ENCODE data around the gene LHPP. TPM values are rescaled to one million over a fixed set of nuclear protein-coding genes. Genes with fewer than 3 reads are reported as not detected.
A peak's percentile ranks its signal among the peaks of the same experiment; 100 is the strongest.

The LHPP gene
- polyA plus RNA-seq, 2 of the 4 experiments (the other 2 are of a cell fraction), result 14.4 to 18.6 TPM

- DNase-seq (ENCODE audit: low read depth in 1 of 2, low spot score in 1 of 2), result no peak
- TF ChIP-seq HOXB5 (CRISPR knock-in tag; IDR thresholded peaks at IDR 0.05), result no peak
- TF ChIP-seq PHF8 (IDR thresholded peaks at IDR 0.05; ENCODE audit: borderline replicate concordance, low read depth), result no peak
- no peak for TF ChIP-seq RFX5 (IDR thresholded peaks at IDR 0.05)
- TF ChIP-seq POLR2AphosphoS2 (conservative IDR thresholded peaks at IDR 0.05; ENCODE audit: low read length), result no peak
- TF ChIP-seq HOXB13 (CRISPR knock-in tag; IDR thresholded peaks at IDR 0.05; ENCODE audit: low read depth), result no peak
- no peak for FAIRE-seq
Measured at GRCh38 chr10:124448696-124449169, 12.9 kb upstream of the LHPP start.

GRCh38 chr10:124449170-124450011 is 12.2 kb upstream of the LHPP start:
- DNase-seq (ENCODE audit: low read depth in 1 of 2, low spot score in 1 of 2) (no peak), FAIRE-seq (no peak), ATAC-seq (peak; percentile 31 to 56; a peak in 5 of 6 replicates)
- ChIA-PET CTCF (interaction anchor here (1.4 kb wide), 1 partner anchor 15 kb away, joined by 4 read pairs; no protein-coding TSS in a partner anchor), POLR2A (interaction anchor here (1.1 kb wide), 1 partner anchor 30 kb away, joined by 3 read pairs; the partner anchor contains the start of gene OAT)
- H3K9me3 ChIP-seq, result no peaks in the 10 kb centered on the region
- H3K4me3 ChIP-seq, result peak overlapping the region; percentile 50
- H3K4me2 ChIP-seq, result peak overlapping the region; percentile 98
- 11% methylated on average over 41 of the region's 59 CpGs for WGBS (ENCODE audit: missing lambda C conversion rate)
- peak overlapping the region; percentile 13 to 36; a peak in 2 of 6 replicates for H3K27ac ChIP-seq
- 0 out of 2 replicates have a peak, but pooled peaks have one; percentile 23 for TF ChIP-seq MAX (IDR thresholded peaks at IDR 0.05)
- TF ChIP-seq JUN (IDR thresholded peaks at IDR 0.05), result no peak
- TF ChIP-seq HDAC2 (IDR thresholded peaks at IDR 0.05), result 0 out of 2 replicates have a peak, but pooled peaks have one; percentile 15
- H3K4me1 ChIP-seq, result peaks cover 14% of the 10 kb centered on the region

More at GRCh38 chr10:124448696-124449169, 12.9 kb upstream of the LHPP start:
- Histone ChIP-seq H3K4me3 (peak overlapping the region; percentile 50), H3K4me1 (peaks cover 14% of the 10 kb centered on the region), H3K27ac (no peak overlapping the region), H3K9me3 (no peaks in the 10 kb centered on the region), H3K4me2 (peak overlapping the region; percentile 98)
- 22% methylated on average over 21 of the region's 26 CpGs for WGBS (ENCODE audit: missing lambda C conversion rate)
- POLR2A ChIA-PET, result interaction anchor here (1.1 kb wide), 1 partner anchor 30 kb away, joined by 3 read pairs; the partner anchor contains the start of gene OAT
- CTCF ChIA-PET, result no interaction called here
- ATAC-seq, result peak in 1 of 2 experiments; percentile 36; a peak in 3 of 6 replicates

- FAIRE-seq (no peak), ATAC-seq (peak; percentile 36 to 61; a peak in 4 of 6 replicates), DNase-seq (ENCODE audit: low read depth in 1 of 2, low spot score in 1 of 2) (no peak)
- Histone ChIP-seq H3K27ac (peak within 1 kb of the TSS; percentile 13 to 36; a peak in 2 of 6 replicates), H3K9me3 (no peaks in the 10 kb centered on the region), H3K4me1 (peaks cover 14% of the 10 kb centered on the region), H3K4me3 (peak within 1 kb of the TSS; percentile 50), H3K4me2 (peak within 1 kb of the TSS; percentile 98)
- POLR2A ChIA-PET, result interaction anchor here (0.6 kb wide), 1 partner anchor 10 kb away, joined by 8 read pairs; no protein-coding TSS in a partner anchor
- no peak for TF ChIP-seq HES2 (IDR thresholded peaks at IDR 0.05)
- no peak for TF ChIP-seq POLR2A (IDR thresholded peaks at IDR 0.05; ENCODE audit: low read length)
- TF ChIP-seq ZSCAN20 (CRISPR knock-in tag; IDR thresholded peaks at IDR 0.05), result no peak
- no peak for TF ChIP-seq ATOH8 (CRISPR knock-in tag; IDR thresholded peaks at IDR 0.05; ENCODE audit: low read depth)
- WGBS (ENCODE audit: missing lambda C conversion rate), result 35% methylated on average over 32 of the region's 57 CpGs
- CTCF ChIA-PET, result interaction anchor here (1.4 kb wide), 1 partner anchor 14 kb away, joined by 4 read pairs; no protein-coding TSS in a partner anchor
Measured at GRCh38 chr10:124450012-124450782, 11.4 kb upstream of the LHPP start, which contains the start of gene NKX1-2. Gene NKX1-2 (minus strand): TSS chr10:124450035. CDS start chr10:124449943, 92 bp downstream.

GRCh38 chr10:124450783-124451057 is 10.9 kb upstream of the LHPP start:
- Histone ChIP-seq H3K4me3 (no peak overlapping the region), H3K4me1 (peaks cover 14% of the 10 kb centered on the region), H3K9me3 (no peaks in the 10 kb centered on the region), H3K4me2 (peak overlapping the region; percentile 98; the same call in 1 of the 3 replicates), H3K27ac (no peak overlapping the region)
- CTCF ChIA-PET, result interaction anchor here (1.1 kb wide), 1 partner anchor 10 kb away, joined by 3 read pairs; no protein-coding TSS in a partner anchor
- ATAC-seq, result no peak
- WGBS (ENCODE audit: missing lambda C conversion rate), result 54% methylated on average over 5 of the region's 5 CpGs
- no peak for FAIRE-seq
- DNase-seq (ENCODE audit: low read depth in 1 of 2, low spot score in 1 of 2), result no peak
- POLR2A ChIA-PET, result interaction anchor here (0.6 kb wide), 1 partner anchor 10 kb away, joined by 8 read pairs; no protein-coding TSS in a partner anchor
- TF ChIP-seq MYC (IDR thresholded peaks at IDR 0.05; ENCODE audit: borderline replicate concordance, low read length) (no peak), TP53 (CRISPR knock-in tag; IDR thresholded peaks at IDR 0.05) (no peak), HOXA7 (CRISPR knock-in tag; IDR thresholded peaks at IDR 0.05) (no peak), ZNF302 (CRISPR knock-in tag; IDR thresholded peaks at IDR 0.05) (no peak), NPAS2 (CRISPR knock-in tag; IDR thresholded peaks at IDR 0.05; ENCODE audit: borderline replicate concordance) (no peak), POLR2A (IDR thresholded peaks at IDR 0.05; ENCODE audit: low read length) (no peak), GATA3 (IDR thresholded peaks at IDR 0.05; ENCODE audit: borderline replicate concordance) (no peak), CHD2 (IDR thresholded peaks at IDR 0.05; ENCODE audit: low read length, partially characterized antibody) (no peak), JUNB (IDR thresholded peaks at IDR 0.05) (no peak), HOXB5 (CRISPR knock-in tag; IDR thresholded peaks at IDR 0.05) (no peak), EHF (CRISPR knock-in tag; IDR thresholded peaks at IDR 0.05) (no peak), NFE2L2 (conservative IDR thresholded peaks at IDR 0.05; ENCODE audit: low read length) (no peak), MAZ (IDR thresholded peaks at IDR 0.05; ENCODE audit: borderline replicate concordance, low read depth, low read length) (no peak), HEYL (CRISPR knock-in tag; IDR thresholded peaks at IDR 0.05) (no peak), RFX5 (IDR thresholded peaks at IDR 0.05) (no peak), BHLHE40 (IDR thresholded peaks at IDR 0.05; ENCODE audit: low read depth, low read length) (no peak), RARB (CRISPR knock-in tag; IDR thresholded peaks at IDR 0.05) (no peak), ZC3H11A (IDR thresholded peaks at IDR 0.05) (no peak)
